22Rv1 (cell line): ENCODE results near the gene CDKN2B.

ENCODE experiments used
- ZFX ChIP-seq: fragments of 450-650 bp; IDR thresholded peaks from 2 replicates; pipeline ENCODE4 v1.6.1; 2017; ENCODE audit warnings: antibody characterized with exemption, borderline replicate concordance
- TF ChIP-seq, protein P1 (sequence below): fragments of 450-650 bp; IDR thresholded peaks from 2 replicates; pipeline ENCODE4 v1.5.1; 2017; ENCODE audit warnings: mild to moderate bottlenecking

DNA sequence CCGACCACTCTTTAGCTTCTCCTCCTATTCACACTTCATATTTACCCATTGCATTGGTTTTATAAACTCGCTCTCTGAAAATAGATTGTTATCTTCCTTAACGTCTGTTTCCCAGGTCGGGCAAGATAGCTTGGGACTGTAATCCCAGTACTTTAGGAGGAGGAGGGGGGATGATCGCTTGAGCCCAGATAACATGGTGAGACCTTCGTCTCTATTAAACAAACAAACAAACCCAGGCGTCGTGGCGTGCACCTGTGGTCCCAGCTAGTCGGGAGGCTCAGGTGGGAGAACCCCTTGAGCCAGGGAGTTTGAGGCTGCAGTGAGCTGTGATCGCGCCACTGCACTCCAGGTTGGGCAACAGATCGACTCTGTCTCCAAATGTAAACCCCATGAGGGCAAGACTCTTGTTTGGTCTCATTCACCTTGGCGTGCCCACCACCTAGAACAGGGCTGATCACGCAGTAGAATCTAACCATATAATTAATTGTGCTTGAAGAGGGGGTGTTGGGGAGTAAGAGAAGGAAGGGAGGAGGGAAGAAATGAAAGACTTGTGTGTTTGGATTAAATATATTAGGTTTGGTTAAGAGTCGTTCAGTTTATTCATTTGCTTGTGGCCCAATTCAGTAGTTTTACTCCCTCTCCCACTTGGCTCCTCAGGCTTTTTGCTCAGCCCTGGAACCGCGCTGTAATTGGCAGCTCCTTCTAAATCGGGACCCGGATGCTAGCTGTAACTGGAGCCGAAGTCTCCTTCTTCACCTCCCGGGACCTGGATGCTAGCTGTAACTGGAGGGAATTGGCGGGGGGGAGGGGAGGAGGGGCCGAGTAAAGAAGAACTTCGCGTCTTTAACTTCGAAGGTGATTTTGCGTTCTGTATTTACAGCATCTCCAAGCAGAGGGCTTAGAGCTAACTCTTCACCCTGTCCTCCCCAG lies 39.8 kb downstream of the CDKN2B start:
- TF ChIP-seq, protein P1, sequence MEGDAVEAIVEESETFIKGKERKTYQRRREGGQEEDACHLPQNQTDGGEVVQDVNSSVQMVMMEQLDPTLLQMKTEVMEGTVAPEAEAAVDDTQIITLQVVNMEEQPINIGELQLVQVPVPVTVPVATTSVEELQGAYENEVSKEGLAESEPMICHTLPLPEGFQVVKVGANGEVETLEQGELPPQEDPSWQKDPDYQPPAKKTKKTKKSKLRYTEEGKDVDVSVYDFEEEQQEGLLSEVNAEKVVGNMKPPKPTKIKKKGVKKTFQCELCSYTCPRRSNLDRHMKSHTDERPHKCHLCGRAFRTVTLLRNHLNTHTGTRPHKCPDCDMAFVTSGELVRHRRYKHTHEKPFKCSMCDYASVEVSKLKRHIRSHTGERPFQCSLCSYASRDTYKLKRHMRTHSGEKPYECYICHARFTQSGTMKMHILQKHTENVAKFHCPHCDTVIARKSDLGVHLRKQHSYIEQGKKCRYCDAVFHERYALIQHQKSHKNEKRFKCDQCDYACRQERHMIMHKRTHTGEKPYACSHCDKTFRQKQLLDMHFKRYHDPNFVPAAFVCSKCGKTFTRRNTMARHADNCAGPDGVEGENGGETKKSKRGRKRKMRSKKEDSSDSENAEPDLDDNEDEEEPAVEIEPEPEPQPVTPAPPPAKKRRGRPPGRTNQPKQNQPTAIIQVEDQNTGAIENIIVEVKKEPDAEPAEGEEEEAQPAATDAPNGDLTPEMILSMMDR: no peak
- no peak for TF ChIP-seq ZFX
